NCI-H226 (cell line): ENCODE data around the gene SNX17.
"Not testable (repeated sequence)": the region's sequence is repeated elsewhere in the genome, so short reads cannot be mapped to it uniquely, and the experiment has no call there.

Experiments
- DNase-seq: peaks from one replicate; pipeline ENCODE4 v3.0.0-alpha.2; 2015

SNX17 gene

GRCh38 chr2:27370026-27370815 is at the start of gene SNX17, which contains the start of gene EIF2B4:
TSS of gene SNX17 (plus strand) at chr2:27370616. CDS start at chr2:27370744, 128 bp downstream.
TSS of gene EIF2B4 (minus strand) at chr2:27370338. CDS start at chr2:27370314, 24 bp downstream.
- DNase-seq: peak; percentile 99

GRCh38 chr2:27320958-27321543 is 49.4 kb upstream of the SNX17 start:
- DNase-seq: peak; percentile 98

- no peak for DNase-seq
Measured at GRCh38 chr2:27322301-27322765, 48.1 kb upstream of the SNX17 start.

- DNase-seq: peak; percentile 86
Measured at GRCh38 chr2:27322766-27323595, 47.4 kb upstream of the SNX17 start, which contains the start of gene MPV17. TSS of gene MPV17 (minus strand) at chr2:27323097. CDS start at chr2:27322517, 580 bp downstream.

GRCh38 chr2:27323596-27324285 is 46.7 kb upstream of the SNX17 start:
- no peak for DNase-seq

- DNase-seq: no peak
Measured at GRCh38 chr2:27324720-27325119, 45.7 kb upstream of the SNX17 start.

- no peak for DNase-seq
Measured at GRCh38 chr2:27335311-27335710, 35.1 kb upstream of the SNX17 start.

- DNase-seq: no peak
Measured at GRCh38 chr2:27336173-27336572, 34.2 kb upstream of the SNX17 start.

GRCh38 chr2:27347641-27348040 is 22.8 kb upstream of the SNX17 start:
- DNase-seq: no peak

GRCh38 chr2:27350106-27350693 is 20.2 kb upstream of the SNX17 start:
- DNase-seq: no peak

GRCh38 chr2:27351802-27352598 is 18.4 kb upstream of the SNX17 start:
- no peak for DNase-seq

- DNase-seq: not testable (repeated sequence)
Measured at GRCh38 chr2:27353386-27353761, 17.0 kb upstream of the SNX17 start.

GRCh38 chr2:27353762-27354596 is 16.4 kb upstream of the SNX17 start:
- DNase-seq: no peak

GRCh38 chr2:27354597-27354927 is 15.9 kb upstream of the SNX17 start:
- no peak for DNase-seq

- DNase-seq: peak; percentile 42
Measured at GRCh38 chr2:27356056-27356381, 14.4 kb upstream of the SNX17 start.

GRCh38 chr2:27356382-27357181 is 13.8 kb upstream of the SNX17 start, which contains the start of gene GTF3C2:
TSS of gene GTF3C2 (minus strand) at chr2:27356764. CDS start at chr2:27343554, 13,210 bp downstream.
- peak; percentile 96 for DNase-seq

GRCh38 chr2:27362678-27363420 is 7.6 kb upstream of the SNX17 start:
- no peak for DNase-seq

- DNase-seq: no peak
Measured at GRCh38 chr2:27363933-27364332, 6.5 kb upstream of the SNX17 start.

- DNase-seq: no peak
Measured at GRCh38 chr2:27369471-27370025, 868 bp upstream of the SNX17 start.
